Measurements from ENCODE around the gene KRTAP10-4. TPM values are rescaled to one million over a fixed set of nuclear protein-coding genes. Genes with fewer than 3 reads are reported as not detected.

The KRTAP10-4 gene
- polyA plus RNA-seq, 1 of the 3 experiments (the other 2 are of a cell fraction): not detected

- ChIA-PET POLR2A (no interaction called here), CTCF (no interaction called here)
- Histone ChIP-seq H3F3A (replicated peaks; ENCODE audit: insufficient read depth) (no peaks in the 10 kb centered on the region), H3K9ac (no peak overlapping the region), H3K79me2 (ENCODE audit: insufficient read depth) (no peaks in the 10 kb centered on the region), H2AFZ (ENCODE audit: low read depth) (no peak overlapping the region), H3K4me2 (no peak overlapping the region), H3K4me3 (ENCODE audit: low read depth in 2 of 2, low read length in 1 of 2) (no peak overlapping the region), H4K20me1 (ENCODE audit: insufficient read depth) (no peaks in the 10 kb centered on the region), H3K9me2 (no peaks in the 10 kb centered on the region), H3K36me3 (replicated peaks in 1 of 2; ENCODE audit: control insufficient read depth in 1 of 2, insufficient read depth in 2 of 2, low read length in 1 of 2) (no peaks in the 10 kb centered on the region), H3K4me1 (ENCODE audit: control insufficient read depth in 1 of 2, insufficient read depth in 2 of 2, low read depth in 1 of 2, low read length in 1 of 2) (peaks cover 0 to 4% of the 10 kb centered on the region in 2 experiments; a peak in 1 of 4 replicates), H3K9me3 (no peaks in the 10 kb centered on the region), H3K27ac (ENCODE audit: low read depth in 2 of 2, low read length in 1 of 2) (no peak overlapping the region), H3K27me3 (ENCODE audit: insufficient read depth) (peaks cover 49% of the 10 kb centered on the region)
- no peak for DNase-seq
- no peak for TF ChIP-seq RFX5 (IDR thresholded peaks at IDR 0.05; ENCODE audit: low read length)
- WGBS (ENCODE audit: low lambda C conversion rate): 19% methylated on average over 10 of the region's 10 CpGs
Measured at GRCh38 chr21:44576025-44576420, 2.5 kb downstream of the KRTAP10-4 start.

GRCh38 chr21:44578371-44579055 lies 5.0 kb downstream of the KRTAP10-4 start:
- Histone ChIP-seq H3K79me2 (ENCODE audit: insufficient read depth) (no peaks in the 10 kb centered on the region), H3K4me3 (ENCODE audit: low read depth in 2 of 2, low read length in 1 of 2) (no peak overlapping the region), H3K4me1 (ENCODE audit: control insufficient read depth in 1 of 2, insufficient read depth in 2 of 2, low read depth in 1 of 2, low read length in 1 of 2) (peaks cover 0 to 10% of the 10 kb centered on the region in 2 experiments; a peak in 1 of 4 replicates), H3K27ac (ENCODE audit: low read depth in 2 of 2, low read length in 1 of 2) (no peak overlapping the region), H3K9me3 (no peaks in the 10 kb centered on the region), H3K36me3 (replicated peaks in 1 of 2; ENCODE audit: control insufficient read depth in 1 of 2, insufficient read depth in 2 of 2, low read length in 1 of 2) (no peaks in the 10 kb centered on the region), H3K4me2 (no peak overlapping the region), H3K27me3 (ENCODE audit: insufficient read depth) (peaks cover 24% of the 10 kb centered on the region; the same call in 1 of the 2 replicates), H4K20me1 (ENCODE audit: insufficient read depth) (no peaks in the 10 kb centered on the region), H2AFZ (ENCODE audit: low read depth) (no peak overlapping the region), H3K9me2 (no peaks in the 10 kb centered on the region), H3F3A (replicated peaks; ENCODE audit: insufficient read depth) (no peaks in the 10 kb centered on the region), H3K9ac (no peak overlapping the region)
- DNase-seq: no peak
- TF ChIP-seq SMC3 (IDR thresholded peaks at IDR 0.05; ENCODE audit: low read depth, low read length): no peak
- 28% methylated on average over 6 of the region's 17 CpGs for WGBS (ENCODE audit: low lambda C conversion rate)
- ChIA-PET POLR2A (no interaction called here), CTCF (no interaction called here)

GRCh38 chr21:44579056-44579832 lies 5.7 kb downstream of the KRTAP10-4 start:
- ChIA-PET POLR2A (no interaction called here), CTCF (no interaction called here)
- Histone ChIP-seq H3K4me2 (no peak overlapping the region), H3K4me1 (ENCODE audit: control insufficient read depth in 1 of 2, insufficient read depth in 2 of 2, low read depth in 1 of 2, low read length in 1 of 2) (peaks cover 0 to 10% of the 10 kb centered on the region in 2 experiments; a peak in 1 of 4 replicates), H3K9me2 (no peaks in the 10 kb centered on the region), H3K36me3 (replicated peaks in 1 of 2; ENCODE audit: control insufficient read depth in 1 of 2, insufficient read depth in 2 of 2, low read length in 1 of 2) (no peaks in the 10 kb centered on the region), H3K27ac (ENCODE audit: low read depth in 2 of 2, low read length in 1 of 2) (no peak overlapping the region), H3F3A (replicated peaks; ENCODE audit: insufficient read depth) (no peaks in the 10 kb centered on the region), H3K27me3 (ENCODE audit: insufficient read depth) (peaks cover 22% of the 10 kb centered on the region; the same call in 1 of the 2 replicates), H3K79me2 (ENCODE audit: insufficient read depth) (no peaks in the 10 kb centered on the region), H2AFZ (ENCODE audit: low read depth) (no peak overlapping the region), H3K4me3 (ENCODE audit: low read depth in 2 of 2, low read length in 1 of 2) (no peak overlapping the region), H3K9me3 (no peaks in the 10 kb centered on the region), H4K20me1 (ENCODE audit: insufficient read depth) (no peaks in the 10 kb centered on the region), H3K9ac (no peak overlapping the region)
- DNase-seq: no peak
- 26% methylated on average over 15 of the region's 22 CpGs for WGBS (ENCODE audit: low lambda C conversion rate)
- TF ChIP-seq RFX5 (IDR thresholded peaks at IDR 0.05; ENCODE audit: low read length): no peak
- no peak for TF ChIP-seq TAF1 (IDR thresholded peaks at IDR 0.05; ENCODE audit: borderline replicate concordance, low read depth, low read length)
- TF ChIP-seq MXI1 (IDR thresholded peaks at IDR 0.05; ENCODE audit: low read depth, low read length): no peak
- no peak for TF ChIP-seq NFIC (IDR thresholded peaks at IDR 0.05; ENCODE audit: borderline replicate concordance)
- no peak for TF ChIP-seq FOXJ3 (CRISPR knock-in tag; IDR thresholded peaks at IDR 0.05)
- TF ChIP-seq REST (IDR thresholded peaks at IDR 0.05; ENCODE audit: low read depth, low read length): no peak
- no peak for TF ChIP-seq USF2 (IDR thresholded peaks at IDR 0.05; ENCODE audit: borderline replicate concordance, low read depth, low read length)
- no peak for TF ChIP-seq JUND (IDR thresholded peaks at IDR 0.05)
- no peak for TF ChIP-seq CHD2 (IDR thresholded peaks at IDR 0.05; ENCODE audit: low read length, partially characterized antibody)
- TF ChIP-seq CTCF (IDR thresholded peaks at IDR 0.05): no peak
- no peak for TF ChIP-seq EZH2phosphoT487 (IDR thresholded peaks at IDR 0.05; ENCODE audit: borderline replicate concordance, low read depth)
- no peak for TF ChIP-seq ELF1 (IDR thresholded peaks at IDR 0.05)
